NOMO-1 (cell line): ENCODE data around the gene PTEN.
"Not testable (repeated sequence)": the region's sequence is repeated elsewhere in the genome, so short reads cannot be mapped to it uniquely, and the experiment has no call there.

ENCODE experiments used
- DNase-seq, 2 experiments: peaks; one replicate each; lab custom pipeline; 2025; ENCODE audit not compliant: unreplicated experiment in 2 of 2; lab: John Stamatoyannopoulos, UW

Gene PTEN

DNA sequence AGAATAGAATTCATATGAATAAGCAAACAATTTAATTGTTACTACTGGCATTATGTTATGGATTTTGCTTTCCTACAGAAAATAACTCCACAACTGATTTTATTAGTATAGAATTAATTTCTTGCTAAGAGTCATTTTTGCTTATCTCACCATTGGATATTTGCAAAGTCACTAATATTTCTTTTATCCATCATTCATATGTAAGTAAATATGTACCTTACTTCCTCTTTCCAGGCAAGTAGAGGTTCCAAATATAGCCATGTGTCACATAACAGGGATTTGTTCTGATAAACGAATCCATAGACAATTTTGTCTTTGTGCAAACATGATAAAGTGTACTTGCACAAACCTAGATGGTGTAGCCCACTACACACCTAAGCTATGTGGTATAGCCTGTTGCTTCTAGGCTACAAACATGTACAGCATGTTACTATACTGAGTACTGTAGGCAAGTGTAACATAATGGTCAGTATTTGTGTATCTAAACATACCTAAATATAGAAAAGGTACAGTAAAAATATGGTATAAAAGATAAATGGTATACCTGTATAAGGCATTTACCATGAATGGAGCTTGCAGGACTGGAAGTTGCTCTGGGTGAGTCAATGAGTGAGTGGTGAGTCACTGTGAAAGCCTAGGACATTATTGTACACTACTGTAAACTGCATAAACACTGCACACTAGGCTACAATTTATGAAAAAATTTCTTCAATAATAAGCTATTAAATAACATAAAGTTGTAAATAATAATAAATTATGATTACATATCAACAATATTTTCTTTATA lies 18.4 kb upstream of the PTEN start:
- DNase-seq, result peak in 1 of 2 experiments; percentile 27

DNA sequence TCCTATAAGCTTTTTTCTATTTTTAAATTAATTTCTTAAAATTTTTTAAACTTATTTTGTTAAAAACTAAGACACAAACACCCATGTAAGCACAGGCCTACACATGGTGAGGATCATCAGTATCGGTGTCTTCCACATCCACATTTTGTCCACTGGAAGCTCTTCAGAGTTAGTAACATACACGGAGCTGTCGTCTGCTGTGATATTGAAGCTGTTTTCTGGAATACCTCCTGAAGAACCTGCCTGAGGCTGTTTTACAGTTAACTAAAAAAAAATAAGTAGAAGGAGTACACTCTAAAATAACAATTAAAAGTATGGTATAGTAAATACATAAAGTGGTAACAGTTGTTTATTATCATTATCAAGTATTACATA lies 17.8 kb upstream of the PTEN start:
- no peak for DNase-seq

DNA sequence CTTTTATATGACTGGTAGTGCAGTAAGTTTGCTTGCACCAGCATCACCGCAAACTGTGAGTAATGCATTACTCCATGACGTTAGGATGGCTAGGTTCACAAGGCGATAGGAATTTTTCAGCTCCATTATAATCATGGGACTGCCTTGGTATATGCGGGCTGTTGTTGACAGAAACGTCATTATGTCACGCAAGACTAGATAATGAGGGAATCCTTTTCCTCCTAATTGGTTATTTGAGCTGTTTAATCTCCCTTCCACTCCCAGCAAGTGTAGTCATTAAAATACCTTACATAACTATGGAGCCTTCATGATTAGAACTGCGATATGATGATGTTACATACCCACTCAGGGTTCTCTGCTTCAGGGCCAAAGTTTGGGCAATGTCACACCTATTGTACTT lies 17.4 kb upstream of the PTEN start:
- DNase-seq, result no peak

DNA sequence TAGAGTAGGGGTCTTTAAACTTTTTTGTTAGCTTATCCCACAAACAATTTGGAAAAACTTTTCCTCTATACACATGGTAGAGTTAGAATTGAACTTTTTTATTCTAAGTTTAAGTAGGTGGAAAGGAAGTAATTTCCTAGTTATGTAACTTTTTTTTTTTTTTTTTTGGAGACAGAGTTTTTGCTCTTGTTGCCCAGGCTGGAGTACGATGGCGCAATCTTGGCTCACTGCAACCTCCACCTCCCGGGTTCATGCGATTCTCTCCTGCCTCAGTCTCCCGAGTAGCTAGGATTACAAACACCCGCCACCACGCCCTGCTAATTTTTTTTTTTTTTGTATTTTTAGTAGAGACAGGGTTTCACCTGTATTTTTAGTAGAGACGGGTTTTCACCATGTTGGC lies 16.7 kb upstream of the PTEN start:
- not testable (repeated sequence) for DNase-seq

DNA sequence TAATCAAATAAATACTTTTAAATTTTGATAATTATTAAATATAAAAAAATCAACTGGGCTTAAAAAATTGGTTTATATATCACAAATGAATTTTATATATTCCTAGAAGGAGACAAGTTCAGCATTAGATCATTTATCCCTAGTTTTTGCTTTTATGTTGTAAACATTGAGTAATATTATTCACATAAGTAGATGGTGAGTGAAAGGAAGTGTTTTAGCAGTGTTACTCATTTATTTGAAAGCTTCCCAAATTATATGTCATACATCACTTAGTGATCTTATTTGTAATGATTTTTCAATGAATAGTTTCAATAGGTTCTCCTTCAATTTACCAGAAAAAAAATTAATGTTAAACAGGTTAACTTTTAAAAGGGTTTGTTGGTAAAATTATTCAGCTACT lies 15.9 kb upstream of the PTEN start:
- DNase-seq, result no peak

DNA sequence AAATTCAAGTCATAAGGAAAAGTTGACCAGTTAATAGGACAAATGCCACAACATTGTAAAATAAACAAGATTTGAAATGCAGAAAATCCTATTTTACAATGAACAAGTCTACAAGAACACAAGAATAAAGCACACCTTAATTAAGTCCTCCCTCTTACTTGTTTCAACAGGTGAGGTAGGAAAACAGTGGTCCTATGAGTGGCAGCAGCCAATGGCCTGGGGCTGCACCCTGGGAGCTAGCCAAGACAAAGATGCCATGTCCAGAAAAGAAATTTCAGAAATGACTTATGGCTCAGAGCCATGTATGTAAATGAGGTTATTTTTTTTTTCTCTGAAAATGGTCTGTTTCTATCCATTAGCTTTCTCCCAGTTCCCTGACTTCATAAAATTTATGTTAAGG lies 14.4 kb upstream of the PTEN start:
- no peak for DNase-seq

DNA sequence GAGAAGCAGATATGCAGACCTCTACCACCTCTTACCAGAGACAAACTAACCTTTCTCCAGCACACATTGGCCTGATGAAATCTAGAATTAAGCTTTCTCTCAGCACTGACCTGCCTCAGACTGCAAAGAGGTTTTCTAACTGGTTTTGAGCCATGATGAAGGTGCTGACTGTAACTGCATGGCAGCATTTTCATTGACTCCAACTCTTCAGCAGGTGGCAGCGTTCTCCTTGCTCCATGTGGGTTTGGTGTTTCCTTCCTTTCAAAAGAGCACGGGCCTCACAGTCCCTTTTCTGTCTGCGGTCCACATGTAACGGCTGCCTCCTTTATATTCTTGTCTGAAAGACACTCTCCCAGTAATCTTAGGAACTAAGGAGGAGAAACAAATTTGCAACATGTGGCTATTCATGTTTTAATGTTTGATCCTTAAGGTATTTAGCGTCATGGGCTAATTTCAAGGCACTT lies 12.7 kb upstream of the PTEN start:
- peak; percentile 43 to 69 for DNase-seq

DNA sequence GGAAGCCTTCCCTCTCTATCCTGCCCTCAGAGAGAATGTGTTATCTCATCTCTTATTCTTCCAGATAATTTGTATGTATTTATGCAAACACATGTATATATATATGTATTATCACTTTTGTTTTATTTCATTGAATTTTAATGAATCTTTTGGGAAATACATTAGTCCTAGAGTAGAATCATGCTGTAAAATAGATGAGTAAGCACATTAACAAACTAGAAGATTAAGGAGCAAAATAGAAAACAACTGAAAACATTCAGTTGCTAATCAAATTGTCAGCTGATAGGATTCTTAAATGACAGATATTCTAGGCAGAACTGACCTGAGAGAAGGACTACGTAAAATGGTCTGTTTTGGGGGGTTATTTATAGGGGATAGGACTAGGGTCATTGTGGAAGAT lies 11.3 kb upstream of the PTEN start:
- DNase-seq, result no peak

DNA sequence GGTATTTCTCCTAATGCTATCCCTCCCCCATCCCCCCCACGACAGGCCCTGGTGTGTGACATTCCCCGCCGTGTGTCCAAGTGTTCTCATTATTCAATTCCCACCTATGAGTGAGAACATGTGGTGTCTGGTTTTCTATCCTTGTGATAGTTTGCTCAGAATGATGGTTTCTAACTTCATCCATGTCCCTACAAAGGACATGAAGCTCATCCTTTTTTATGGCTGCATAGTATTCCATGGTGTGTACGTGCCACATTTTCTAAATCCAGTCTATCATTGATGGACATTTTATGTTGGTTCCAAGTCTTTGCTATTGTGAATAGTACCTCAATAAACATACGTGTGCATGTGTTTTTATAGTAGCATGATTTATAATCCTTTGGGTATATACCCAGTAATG lies 8.2 kb upstream of the PTEN start:
- DNase-seq, result not testable (repeated sequence)

DNA sequence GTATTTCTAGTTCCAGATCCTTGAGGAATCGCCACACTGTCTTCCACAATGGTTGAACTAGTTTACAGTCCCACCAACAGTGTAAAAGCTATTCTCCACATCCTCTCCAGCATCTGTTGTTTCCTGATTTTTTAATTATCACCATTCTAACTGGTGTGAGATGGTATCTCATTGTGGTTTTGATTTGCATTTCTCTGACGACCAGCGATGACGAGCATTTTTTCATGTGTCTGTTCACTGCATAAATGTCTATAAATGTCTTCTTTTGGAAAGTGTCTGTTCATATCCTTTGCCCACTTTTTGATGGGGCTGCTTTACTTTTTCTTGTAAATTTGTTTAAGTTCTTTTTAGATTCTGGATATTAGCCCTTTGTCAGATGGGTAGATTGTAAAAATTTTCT lies 7.8 kb upstream of the PTEN start:
- not testable (repeated sequence) for DNase-seq

DNA sequence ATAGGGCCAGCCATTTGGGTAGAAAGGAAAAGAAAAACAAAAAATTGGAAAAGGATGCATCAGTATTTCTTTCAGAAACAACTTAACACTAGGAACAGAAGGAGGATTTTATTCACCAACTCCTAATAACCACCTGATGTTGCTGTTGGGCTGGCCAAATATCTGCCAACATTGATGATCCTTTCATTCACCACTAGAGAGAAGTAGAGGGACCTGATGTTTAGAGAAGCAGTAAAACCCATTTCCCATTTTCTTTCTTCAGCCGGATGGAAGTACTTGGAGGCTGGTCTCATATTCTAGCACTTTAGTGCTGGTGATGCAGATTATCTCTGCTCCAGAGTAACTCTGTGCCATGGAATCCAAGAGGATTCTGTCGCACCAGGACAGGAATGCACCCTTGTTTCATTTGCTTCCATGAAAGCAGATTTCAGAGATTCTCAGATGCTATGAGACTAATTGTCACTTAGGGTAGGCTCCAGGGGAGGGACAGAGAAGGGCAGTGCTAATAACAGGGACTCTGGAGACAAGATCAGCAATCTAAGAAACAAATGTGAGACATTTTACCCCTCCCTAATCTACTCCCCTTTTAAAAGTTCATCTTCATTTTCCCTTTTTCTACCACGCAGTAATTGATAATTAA lies 3.1 kb upstream of the PTEN start:
- DNase-seq, result peak; percentile 66 to 88

DNA sequence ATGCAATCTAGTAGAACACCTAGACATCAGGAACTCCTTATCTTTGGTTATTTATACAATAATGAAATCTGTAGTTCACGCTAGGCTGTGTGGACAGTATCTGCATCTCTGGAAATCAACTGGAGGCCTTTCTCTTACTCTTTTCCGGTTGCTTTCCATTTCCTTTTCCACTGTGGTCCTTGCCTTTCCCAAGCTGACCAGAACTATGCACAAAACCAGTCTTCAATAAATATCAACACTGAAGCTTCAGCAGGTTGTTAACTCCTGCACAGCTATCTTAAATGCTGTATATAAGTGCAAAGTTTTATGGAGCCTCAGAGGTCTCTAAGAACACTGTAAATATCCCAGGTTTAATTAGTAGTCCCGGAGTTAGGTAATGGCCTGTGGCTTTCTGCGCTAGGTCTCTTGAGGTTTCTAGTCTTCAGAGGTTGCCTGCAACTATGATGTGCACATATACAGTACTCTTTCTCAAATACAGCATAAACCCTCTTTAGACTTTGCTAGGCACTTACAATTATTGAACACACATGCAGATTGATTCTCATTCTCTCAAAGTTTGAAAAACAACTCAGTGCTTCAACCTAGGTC lies 2.5 kb upstream of the PTEN start:
- DNase-seq, result peak; percentile 43 to 72

DNA sequence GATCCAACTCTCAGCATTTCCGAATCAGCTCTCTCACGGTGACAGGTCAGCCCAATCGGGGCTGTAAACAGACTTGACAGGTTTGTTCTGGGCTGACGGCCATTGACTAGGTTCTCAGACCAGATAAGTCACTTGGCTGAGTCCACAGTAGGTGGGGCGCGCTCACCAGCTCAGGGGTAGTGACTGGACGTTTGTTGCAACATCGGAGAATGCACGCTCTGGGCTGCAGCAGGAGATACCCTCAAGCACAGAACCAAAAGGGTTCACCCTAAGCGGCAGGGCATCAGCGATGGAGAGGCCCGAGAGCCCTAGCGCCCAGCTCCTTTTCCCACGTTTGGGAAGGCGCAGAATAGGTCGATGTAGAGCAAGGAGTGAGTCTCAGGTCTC lies 1.9 kb upstream of the PTEN start:
- peak; percentile 80 to 82 for DNase-seq

DNA sequence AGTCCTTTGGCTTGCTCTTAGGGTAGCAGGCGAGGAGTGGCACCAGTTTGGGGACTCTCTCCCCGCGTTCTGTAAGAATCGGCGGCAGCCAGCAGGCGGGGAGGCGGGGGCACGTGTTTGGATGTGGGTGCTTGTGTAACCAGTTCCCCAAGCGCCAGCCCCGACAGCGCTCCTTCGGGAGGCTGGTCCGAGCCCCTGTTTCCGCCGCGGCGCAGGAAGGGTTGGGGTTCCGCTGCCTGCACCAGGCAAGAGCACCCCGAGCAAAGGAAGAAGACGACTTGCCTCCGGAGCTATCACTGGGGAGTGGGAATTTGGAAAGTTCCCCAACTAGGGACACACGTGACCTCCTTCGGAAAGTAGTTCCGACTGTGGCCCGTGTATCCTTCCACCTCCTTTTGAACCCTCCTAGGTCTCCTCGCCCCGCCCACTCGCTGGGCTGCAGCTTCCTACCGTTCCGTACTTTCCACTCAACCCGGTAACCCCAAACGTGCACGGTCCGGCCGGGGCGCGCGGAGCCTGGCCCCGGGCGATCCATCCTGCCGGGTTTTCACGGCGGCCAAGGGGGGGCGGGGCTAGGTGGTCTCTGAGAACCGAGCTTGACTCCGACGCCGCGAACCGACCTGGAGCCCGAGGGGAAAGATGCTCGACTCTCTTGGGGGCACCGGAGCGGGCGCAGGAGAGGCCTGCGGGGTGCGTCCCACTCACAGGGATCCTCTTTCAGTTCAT lies 1.3 kb upstream of the PTEN start:
- peak; percentile 97 to 98 for DNase-seq

DNA sequence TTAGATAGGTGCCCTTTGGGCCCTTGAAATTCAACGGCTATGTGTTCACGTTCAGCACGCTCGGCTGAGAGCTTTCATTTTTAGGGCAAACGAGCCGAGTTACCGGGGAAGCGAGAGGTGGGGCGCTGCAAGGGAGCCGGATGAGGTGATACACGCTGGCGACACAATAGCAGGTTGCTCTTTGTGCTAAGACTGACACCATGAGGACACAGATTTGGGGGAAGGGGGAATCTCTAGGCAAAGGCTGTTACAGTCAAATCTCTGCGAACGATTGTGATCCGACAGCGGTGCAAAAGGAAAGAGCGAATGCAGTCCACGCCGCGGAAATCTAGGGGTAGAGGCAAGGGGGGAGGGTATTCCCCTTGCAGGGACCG lies 759 bp upstream of the PTEN start:
- peak; percentile 64 to 82 for DNase-seq

DNA sequence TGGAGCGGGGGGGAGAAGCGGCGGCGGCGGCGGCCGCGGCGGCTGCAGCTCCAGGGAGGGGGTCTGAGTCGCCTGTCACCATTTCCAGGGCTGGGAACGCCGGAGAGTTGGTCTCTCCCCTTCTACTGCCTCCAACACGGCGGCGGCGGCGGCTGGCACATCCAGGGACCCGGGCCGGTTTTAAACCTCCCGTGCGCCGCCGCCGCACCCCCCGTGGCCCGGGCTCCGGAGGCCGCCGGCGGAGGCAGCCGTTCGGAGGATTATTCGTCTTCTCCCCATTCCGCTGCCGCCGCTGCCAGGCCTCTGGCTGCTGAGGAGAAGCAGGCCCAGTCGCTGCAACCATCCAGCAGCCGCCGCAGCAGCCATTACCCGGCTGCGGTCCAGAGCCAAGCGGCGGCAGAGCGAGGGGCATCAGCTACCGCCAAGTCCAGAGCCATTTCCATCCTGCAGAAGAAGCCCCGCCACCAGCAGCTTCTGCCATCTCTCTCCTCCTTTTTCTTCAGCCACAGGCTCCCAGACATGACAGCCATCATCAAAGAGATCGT lies 598 bp downstream of the PTEN start:
- DNase-seq, result not testable (repeated sequence)

DNA sequence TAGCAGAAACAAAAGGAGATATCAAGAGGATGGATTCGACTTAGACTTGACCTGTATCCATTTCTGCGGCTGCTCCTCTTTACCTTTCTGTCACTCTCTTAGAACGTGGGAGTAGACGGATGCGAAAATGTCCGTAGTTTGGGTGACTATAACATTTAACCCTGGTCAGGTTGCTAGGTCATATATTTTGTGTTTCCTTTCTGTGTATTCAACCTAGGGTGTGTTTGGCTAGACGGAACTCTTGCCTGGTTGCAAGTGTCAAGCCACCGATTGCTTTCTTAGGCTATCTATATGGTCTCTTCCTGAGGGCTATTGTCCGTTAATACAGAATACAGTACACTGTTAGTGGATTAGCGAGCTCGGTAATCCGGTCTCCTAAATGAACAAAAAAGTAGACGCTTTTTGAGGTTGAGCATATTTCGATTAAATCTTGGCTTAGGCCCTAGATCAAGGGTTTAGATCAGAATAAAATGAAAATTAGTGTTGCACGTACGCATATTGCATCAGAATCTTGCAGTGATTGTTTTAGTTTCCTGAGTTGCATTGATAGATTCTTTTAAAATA lies 1.2 kb downstream of the PTEN start:
- no peak for DNase-seq

DNA sequence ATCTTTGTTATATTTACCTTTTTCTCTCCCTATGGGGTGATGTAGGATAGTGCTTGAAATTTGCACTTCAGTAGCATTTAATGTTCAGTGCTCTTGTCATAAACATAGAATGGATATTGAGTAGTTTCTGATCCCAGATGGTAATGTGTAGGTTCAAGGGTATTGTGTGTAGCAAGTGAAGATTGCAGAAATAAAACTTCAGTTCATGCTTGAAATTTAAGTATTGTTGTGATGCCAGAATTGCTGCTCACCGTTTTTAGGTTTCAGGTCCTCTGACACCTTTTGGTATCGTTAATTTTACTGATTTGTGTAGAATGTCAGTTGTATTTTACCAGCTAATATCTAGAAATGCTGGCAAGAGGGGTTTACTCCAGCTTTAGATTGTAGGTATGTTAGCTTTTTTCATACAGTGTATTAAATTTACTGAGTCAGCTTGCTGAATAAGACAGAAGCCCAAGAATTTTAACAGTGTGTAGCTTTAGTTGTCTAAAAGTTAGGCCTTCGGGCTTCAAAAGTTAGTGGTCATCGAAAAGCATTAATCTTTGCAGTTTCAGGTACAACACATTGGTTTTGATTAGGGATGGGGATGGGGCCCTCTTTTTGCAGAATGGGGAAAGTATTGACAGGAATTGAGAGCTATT lies 1.9 kb downstream of the PTEN start:
- no peak for DNase-seq

DNA sequence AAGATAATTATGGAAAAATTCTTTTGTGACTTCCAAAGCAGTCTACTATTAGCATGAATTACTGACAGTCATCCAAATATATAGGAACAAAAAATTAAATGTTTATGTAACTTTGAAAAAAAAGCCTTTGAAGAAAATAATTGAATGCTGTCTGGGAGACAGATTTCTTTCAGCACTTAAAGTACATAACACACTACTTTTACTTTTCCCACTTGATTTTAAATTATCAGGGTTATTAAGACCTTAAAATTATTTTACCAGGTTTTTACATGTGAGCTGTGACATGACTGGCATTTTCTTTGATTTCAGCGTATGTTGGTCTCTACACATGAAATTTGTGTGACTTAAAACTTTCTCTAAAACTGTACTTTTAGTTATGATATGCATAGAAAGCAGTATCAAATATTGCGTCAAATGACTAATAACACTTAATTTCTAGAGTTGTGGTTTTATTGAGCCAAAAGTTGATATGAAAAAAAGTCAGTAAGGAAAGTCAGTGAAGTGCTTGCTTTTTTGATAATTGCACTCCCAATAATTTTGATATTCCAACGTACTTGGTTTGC lies 3.1 kb downstream of the PTEN start:
- no peak for DNase-seq

DNA sequence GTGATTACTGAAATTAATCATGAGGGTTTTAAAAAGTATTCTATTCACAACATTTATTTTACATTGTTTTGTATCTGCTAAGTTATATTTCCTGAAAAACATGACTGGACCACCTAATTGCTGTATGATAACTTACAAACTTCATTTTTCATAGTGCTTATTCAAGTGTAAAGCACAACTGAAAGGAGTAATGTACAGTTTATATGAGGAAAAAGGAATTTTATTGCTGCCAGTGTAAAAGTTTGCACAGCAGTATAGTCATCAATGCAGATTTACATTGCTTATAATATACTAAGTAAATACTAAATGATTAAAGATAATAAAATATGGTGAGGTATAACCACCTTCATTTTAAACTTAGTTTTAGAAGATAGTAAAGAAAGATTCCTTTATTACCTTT lies 4.0 kb downstream of the PTEN start:
- no peak for DNase-seq
